Vagina (tissue), 2 donors: ENCODE results near the gene MBP. TPM values are rescaled to one million over a fixed set of nuclear protein-coding genes. Genes with fewer than 3 reads are reported as not detected.

Source experiments
- DNase-seq, 2 donors: peaks; one replicate each; pipeline ENCODE4 v3.0.0-alpha.2; 2017; ENCODE audit errors: extremely low spot score in 2 of 2
- H3K27ac ChIP-seq: fragments of 200-600 bp; sonication (generic); one replicate; pipeline ENCODE4 v1.5.1; 2019
- H3K27me3 ChIP-seq: fragments of 200-600 bp; sonication (generic); one replicate; pipeline ENCODE4 v1.5.1; 2019
- H3K36me3 ChIP-seq, 2 donors: fragments of 200-600 bp; sonication (generic); one replicate each; pipeline ENCODE4 v1.5.1; 2017 to 2019
- H3K4me1 ChIP-seq: fragments of 200-600 bp; sonication (generic); one replicate; pipeline ENCODE4 v1.5.1; 2019
- H3K4me3 ChIP-seq, 2 donors: fragments of 200-600 bp; sonication (generic); 1 replicate in 1 of 2; 2 replicates in 1 of 2; pipeline ENCODE4 v1.5.1; 2016 to 2019
- H3K9me3 ChIP-seq: fragments of 200-600 bp; sonication (generic); one replicate; pipeline ENCODE4 v1.5.1; 2019
- CTCF ChIP-seq, 3 experiments: fragments of 450-650 bp in 2 of 3; fragments of 200-600 bp in 1 of 3; sonication (generic) in 1 of 3; IDR thresholded peaks; one replicate each; pipeline ENCODE4 v1.5.1; 2017 to 2019; ENCODE audit warnings: antibody characterized with exemption in 3 of 3, mild to moderate bottlenecking in 2 of 3, moderate library complexity in 2 of 3
- POLR2A ChIP-seq, 2 donors: fragments of 450-650 bp; IDR thresholded peaks; one replicate each; pipeline ENCODE4 v1.6.1; 2017; ENCODE audit warnings: antibody characterized with exemption in 2 of 2, mild to moderate bottlenecking in 2 of 2, moderate library complexity in 2 of 2
- POLR2AphosphoS5 ChIP-seq, 2 donors: sonication (generic); formaldehyde crosslinking; IDR thresholded peaks; one replicate each; pipeline ENCODE4 v1.9.0; 2017; ENCODE audit warnings: antibody characterized with exemption in 2 of 2, mild to moderate bottlenecking in 2 of 2, low read depth in 1 of 2; ENCODE audit not compliant: insufficient read depth in 1 of 2
- intact Hi-C: fragments of 100-400 bp; cut with DNase I; formaldehyde crosslinking; loops from one replicate; pipeline ENCODE4 v1.15.1; 2023
- total RNA-seq: library from RNA; depleted of rRNA; stranded (reverse); fragments of >200 nt; gene quantifications from one replicate; pipeline ENCODE4 v1.2.3, GENCODE V29; 2016

Gene MBP
- total RNA-seq, 1 donor from 2014 or later = 33.6 TPM

- intact Hi-C loops = no loop called here
- DNase-seq = no peak
- H3K27ac ChIP-seq = peak overlapping the region; percentile 79
- no peaks in the 10 kb centered on the region for H3K9me3 ChIP-seq
- no peaks in the 10 kb centered on the region for H3K27me3 ChIP-seq
- H3K36me3 ChIP-seq = no peaks in the 10 kb centered on the region
- TF ChIP-seq POLR2A (IDR thresholded peaks at IDR 0.05) = no peak
- no peak for TF ChIP-seq CTCF (IDR thresholded peaks at IDR 0.05)
- TF ChIP-seq POLR2AphosphoS5 (IDR thresholded peaks at IDR 0.05; ENCODE audit: insufficient read depth in 1 of 2, low read depth in 1 of 2) = no peak
- peaks cover 43% of the 10 kb centered on the region for H3K4me1 ChIP-seq
- H3K4me3 ChIP-seq = no peak overlapping the region
Measured at GRCh38 chr18:77078690-77079070, 53.9 kb downstream of the MBP start.

- H3K27me3 ChIP-seq = no peaks in the 10 kb centered on the region
- H3K36me3 ChIP-seq = no peaks in the 10 kb centered on the region
- peaks cover 46% of the 10 kb centered on the region for H3K4me1 ChIP-seq
- TF ChIP-seq CTCF (IDR thresholded peaks at IDR 0.05) (no peak), POLR2A (IDR thresholded peaks at IDR 0.05) (no peak), POLR2AphosphoS5 (IDR thresholded peaks at IDR 0.05; ENCODE audit: insufficient read depth in 1 of 2, low read depth in 1 of 2) (peak in 1 of 2 donors; percentile 39)
- H3K9me3 ChIP-seq = no peaks in the 10 kb centered on the region
- intact Hi-C loops = no loop called here
- H3K4me3 ChIP-seq = no peak overlapping the region
- peak overlapping the region; percentile 79 for H3K27ac ChIP-seq
- DNase-seq = no peak
Measured at GRCh38 chr18:77077941-77078689, 54.5 kb downstream of the MBP start.

GRCh38 chr18:77077401-77077800 is 55.2 kb downstream of the MBP start:
- H3K27me3 ChIP-seq = no peaks in the 10 kb centered on the region
- intact Hi-C loops = no loop called here
- no peaks in the 10 kb centered on the region for H3K9me3 ChIP-seq
- TF ChIP-seq CTCF (IDR thresholded peaks at IDR 0.05) = no peak
- TF ChIP-seq POLR2A (IDR thresholded peaks at IDR 0.05) = no peak
- no peak for TF ChIP-seq POLR2AphosphoS5 (IDR thresholded peaks at IDR 0.05; ENCODE audit: insufficient read depth in 1 of 2, low read depth in 1 of 2)
- H3K4me3 ChIP-seq = no peak overlapping the region
- peak overlapping the region; percentile 79 for H3K27ac ChIP-seq
- no peak for DNase-seq
- H3K36me3 ChIP-seq = no peaks in the 10 kb centered on the region
- H3K4me1 ChIP-seq = peaks cover 42% of the 10 kb centered on the region

- no peak for DNase-seq
- H3K4me1 ChIP-seq = peaks cover 53% of the 10 kb centered on the region
- H3K27me3 ChIP-seq = no peaks in the 10 kb centered on the region
- intact Hi-C loops = no loop called here
- TF ChIP-seq POLR2AphosphoS5 (IDR thresholded peaks at IDR 0.05; ENCODE audit: insufficient read depth in 1 of 2, low read depth in 1 of 2) = no peak
- no peak for TF ChIP-seq POLR2A (IDR thresholded peaks at IDR 0.05)
- no peak for TF ChIP-seq CTCF (IDR thresholded peaks at IDR 0.05)
- no peak overlapping the region for H3K27ac ChIP-seq
- H3K4me3 ChIP-seq = no peak overlapping the region
- no peaks in the 10 kb centered on the region for H3K36me3 ChIP-seq
- no peaks in the 10 kb centered on the region for H3K9me3 ChIP-seq
Measured at GRCh38 chr18:77076111-77076510, 56.5 kb downstream of the MBP start.

GRCh38 chr18:77074431-77074830 is 58.2 kb downstream of the MBP start:
- Histone ChIP-seq H3K4me3 (no peak overlapping the region), H3K9me3 (no peaks in the 10 kb centered on the region), H3K27ac (no peak overlapping the region), H3K27me3 (no peaks in the 10 kb centered on the region), H3K4me1 (peaks cover 48% of the 10 kb centered on the region), H3K36me3 (no peaks in the 10 kb centered on the region)
- intact Hi-C loops = no loop called here
- no peak for TF ChIP-seq POLR2A (IDR thresholded peaks at IDR 0.05)
- TF ChIP-seq CTCF (IDR thresholded peaks at IDR 0.05) = no peak
- no peak for TF ChIP-seq POLR2AphosphoS5 (IDR thresholded peaks at IDR 0.05; ENCODE audit: insufficient read depth in 1 of 2, low read depth in 1 of 2)
- no peak for DNase-seq
